Measurements from ENCODE around the gene DNLZ. TPM values are rescaled to one million over a fixed set of nuclear protein-coding genes. Genes with fewer than 3 reads are reported as not detected.

DNLZ gene
- total and polyA plus RNA-seq, 2 of the 4 experiments (the other 2 are of a cell fraction) = 2.0 to 11.4 TPM

DNA sequence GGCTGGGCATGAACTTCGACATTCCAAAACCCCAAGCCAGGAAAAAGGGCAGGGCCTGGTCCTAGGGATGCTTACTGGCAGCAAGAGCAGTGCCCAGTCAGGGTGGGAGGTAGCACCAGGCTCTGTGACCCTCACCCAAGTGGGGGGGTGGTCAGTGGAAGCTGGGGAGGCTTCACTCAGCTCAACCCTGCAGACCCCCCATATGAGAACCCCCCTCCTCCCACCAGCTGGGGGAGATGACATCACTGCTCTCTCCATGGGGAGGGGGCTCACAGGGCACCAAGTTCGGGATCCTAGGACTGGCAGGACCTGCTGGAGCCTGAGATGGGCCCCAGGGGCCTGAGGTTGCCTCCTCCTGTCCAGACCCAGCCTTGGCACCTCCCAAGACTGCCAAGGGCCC is 4.7 kb downstream of the DNLZ start (continued):
- TF ChIP-seq, protein P1, sequence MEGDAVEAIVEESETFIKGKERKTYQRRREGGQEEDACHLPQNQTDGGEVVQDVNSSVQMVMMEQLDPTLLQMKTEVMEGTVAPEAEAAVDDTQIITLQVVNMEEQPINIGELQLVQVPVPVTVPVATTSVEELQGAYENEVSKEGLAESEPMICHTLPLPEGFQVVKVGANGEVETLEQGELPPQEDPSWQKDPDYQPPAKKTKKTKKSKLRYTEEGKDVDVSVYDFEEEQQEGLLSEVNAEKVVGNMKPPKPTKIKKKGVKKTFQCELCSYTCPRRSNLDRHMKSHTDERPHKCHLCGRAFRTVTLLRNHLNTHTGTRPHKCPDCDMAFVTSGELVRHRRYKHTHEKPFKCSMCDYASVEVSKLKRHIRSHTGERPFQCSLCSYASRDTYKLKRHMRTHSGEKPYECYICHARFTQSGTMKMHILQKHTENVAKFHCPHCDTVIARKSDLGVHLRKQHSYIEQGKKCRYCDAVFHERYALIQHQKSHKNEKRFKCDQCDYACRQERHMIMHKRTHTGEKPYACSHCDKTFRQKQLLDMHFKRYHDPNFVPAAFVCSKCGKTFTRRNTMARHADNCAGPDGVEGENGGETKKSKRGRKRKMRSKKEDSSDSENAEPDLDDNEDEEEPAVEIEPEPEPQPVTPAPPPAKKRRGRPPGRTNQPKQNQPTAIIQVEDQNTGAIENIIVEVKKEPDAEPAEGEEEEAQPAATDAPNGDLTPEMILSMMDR (conservative IDR thresholded peaks at IDR 0.05; ENCODE audit: low read depth, low read length) = no peak

DNA sequence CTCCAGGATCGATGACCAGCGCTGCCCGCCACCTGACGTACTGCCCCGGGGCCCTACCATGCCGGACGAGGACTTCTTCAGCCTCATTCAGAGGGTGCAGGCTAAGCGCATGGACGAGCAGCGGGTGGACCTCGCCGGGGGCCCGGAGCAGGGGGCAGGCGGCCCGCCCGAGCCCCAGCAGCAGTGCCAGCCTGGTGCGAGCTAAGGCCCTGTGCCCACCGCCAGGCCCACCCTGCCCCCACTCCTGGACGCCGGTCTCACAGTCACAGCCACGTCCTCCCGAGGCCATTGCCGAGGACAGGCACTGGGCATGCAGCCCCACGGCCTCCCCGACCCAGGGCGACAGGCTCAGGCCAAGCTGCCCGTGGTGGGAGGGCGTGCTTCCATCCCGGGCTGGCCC is 5.5 kb downstream of the DNLZ start:
- intact Hi-C loops (cut with micrococcal nuclease) = no loop called here
- no peak overlapping the region for H2BK120ac ChIP-seq (ENCODE audit: low read depth, low read length)
- no TSS peak for BruUV-seq (replicated peaks)

More for the DNA sequence above, 5.5 kb downstream of the DNLZ start:
- Histone ChIP-seq H3K79me1 (ENCODE audit: low read depth in 1 of 2, low read length in 2 of 2) (peaks cover 0 to 53% of the 10 kb centered on the region in 2 experiments; a peak in 3 of 4 replicates), H3K27me3 (ENCODE audit: control insufficient read depth, insufficient read depth, low read length) (no peaks in the 10 kb centered on the region), H3K4me2 (ENCODE audit: low read depth, low read length) (no peak overlapping the region), H4K91ac (ENCODE audit: insufficient read depth, low read depth, low read length) (no peak overlapping the region), H3K56ac (ENCODE audit: extremely low read depth, insufficient read depth, low read length) (no peak overlapping the region), H2AK5ac (ENCODE audit: low read depth, low read length) (no peak overlapping the region), H3K36me3 (ENCODE audit: control insufficient read depth, insufficient read depth, low read length) (peaks cover 44% of the 10 kb centered on the region), H3K18ac (ENCODE audit: low read depth, low read length) (no peak overlapping the region), H3K23ac (ENCODE audit: low read depth, low read length) (no peak overlapping the region), H4K5ac (ENCODE audit: low read depth, low read length) (no peak overlapping the region), H4K20me1 (ENCODE audit: insufficient read depth, low read length) (peaks cover 18% of the 10 kb centered on the region), H3K9ac (ENCODE audit: low read depth, low read length) (no peak overlapping the region), H4K8ac (ENCODE audit: low read depth in 2 of 2, low read length in 2 of 2) (no peak overlapping the region), H2BK5ac (ENCODE audit: low read depth, low read length, poor library complexity, severe bottlenecking) (no peak overlapping the region), H3K4me3 (ENCODE audit: insufficient read depth, low read depth, low read length) (no peak overlapping the region), H3K9me1 (ENCODE audit: insufficient read depth, low read length) (peaks cover 9% of the 10 kb centered on the region), H2AK9ac (replicated peaks; ENCODE audit: low read depth, low read length, poor library complexity) (no peak overlapping the region), H3K14ac (replicated peaks; ENCODE audit: low read depth, low read length) (no peak overlapping the region), H3K4me1 (ENCODE audit: control insufficient read depth, insufficient read depth, low read length) (peaks cover 42% of the 10 kb centered on the region), H3K4ac (ENCODE audit: low read depth, low read length) (no peak overlapping the region), H2BK15ac (ENCODE audit: low read depth, low read length) (no peak overlapping the region), H2BK20ac (ENCODE audit: low read depth, low read length) (no peak overlapping the region), H2AFZ (replicated peaks; ENCODE audit: low read length, poor library complexity) (no peak overlapping the region), H3K9me3 (ENCODE audit: control insufficient read depth, insufficient read depth, low read length) (no peaks in the 10 kb centered on the region), H3K27ac (ENCODE audit: insufficient read depth, low read length) (no peak overlapping the region)
- DNase-seq (no peak), ATAC-seq (ENCODE audit: low read depth) (no peak)
- ChIA-PET CTCF (no interaction called here), POLR2A (ENCODE audit: unreplicated experiment) (no interaction called here)
- in situ Hi-C loops (cut with MboI; ENCODE audit: low sequenced_read_pairs) (no loop called here), dilution Hi-C loops (cut with HindIII; ENCODE audit: low sequenced_read_pairs, unreplicated experiment) (no loop called here)
- WGBS, 2 experiments (ENCODE audit: extremely low coverage in 2 of 2, insufficient read length in 1 of 2) = 96% methylated on average over 17 of the region's 29 CpGs; no CpG with 5 or more reads in 1 of the 2 experiments
- TF ChIP-seq FOS (IDR thresholded peaks at IDR 0.05; ENCODE audit: low read depth, low read length) (no peak), POLR2A (IDR thresholded peaks at IDR 0.05; ENCODE audit: low read depth, low read length) (no peak), MAZ (IDR thresholded peaks at IDR 0.05; ENCODE audit: borderline replicate concordance, low read depth, low read length) (no peak)
- TF ChIP-seq, protein P1 (conservative IDR thresholded peaks at IDR 0.05; ENCODE audit: low read depth, low read length) = no peak
